ENCODE results near the gene ZNF665.
A peak's percentile ranks its signal among the peaks of the same experiment; 100 is the strongest.
"Not testable (repeated sequence)": the region's sequence is repeated elsewhere in the genome, so short reads cannot be mapped to it uniquely, and the experiment has no call there.

The ZNF665 gene

GRCh38 chr19:53192771-53193534 is at the start of gene ZNF665:
TSS of gene ZNF665 (minus strand) at chr19:53193358. CDS start at chr19:53182898, 10,460 bp downstream.
- DNase-seq, result peak; percentile 78

GRCh38 chr19:53237114-53237777 is 44.1 kb upstream of the ZNF665 start:
- DNase-seq, result no peak

- no peak for DNase-seq
These were observed 31.4 kb upstream of the ZNF665 start for GRCh38 chr19:53224606-53225005.

GRCh38 chr19:53222716-53223115 is 29.6 kb upstream of the ZNF665 start:
- not testable (repeated sequence) for DNase-seq

- DNase-seq, result no peak
These were observed 19.7 kb upstream of the ZNF665 start for GRCh38 chr19:53212703-53213320.

GRCh38 chr19:53211554-53211953 is 18.4 kb upstream of the ZNF665 start:
- DNase-seq, result not testable (repeated sequence)

GRCh38 chr19:53196777-53197396 is 3.7 kb upstream of the ZNF665 start:
- peak; percentile 90 for DNase-seq

- peak; percentile 96 for DNase-seq
These were observed 2.2 kb upstream of the ZNF665 start for GRCh38 chr19:53195265-53195903.

GRCh38 chr19:53193535-53194222 is 521 bp upstream of the ZNF665 start:
- DNase-seq, result no peak

GRCh38 chr19:53190253-53190652 is 2.9 kb downstream of the ZNF665 start:
- DNase-seq, result no peak

GRCh38 chr19:53189691-53190198 is 3.4 kb downstream of the ZNF665 start:
- DNase-seq, result not testable (repeated sequence)

- DNase-seq, result not testable (repeated sequence)
These were observed 7.8 kb downstream of the ZNF665 start for GRCh38 chr19:53185155-53185882.

- DNase-seq, result no peak
These were observed 9.9 kb downstream of the ZNF665 start for GRCh38 chr19:53183146-53183764.

- no peak for DNase-seq
These were observed 11.0 kb downstream of the ZNF665 start for GRCh38 chr19:53182202-53182601.

- DNase-seq, result no peak
These were observed 15.2 kb downstream of the ZNF665 start for GRCh38 chr19:53177986-53178385.

GRCh38 chr19:53172889-53173288 is 20.3 kb downstream of the ZNF665 start:
- peak; percentile 22 for DNase-seq

- no peak for DNase-seq
These were observed 27.5 kb downstream of the ZNF665 start for GRCh38 chr19:53165691-53166091.

- no peak for DNase-seq
These were observed 32.0 kb downstream of the ZNF665 start for GRCh38 chr19:53161123-53161522.

GRCh38 chr19:53160350-53160749 is 32.8 kb downstream of the ZNF665 start:
- no peak for DNase-seq

GRCh38 chr19:53158119-53158656 is 35.0 kb downstream of the ZNF665 start:
- DNase-seq, result no peak

- no peak for DNase-seq
These were observed 35.5 kb downstream of the ZNF665 start for GRCh38 chr19:53157626-53158025.
